Natural killer cell (primary cell): Measurements from ENCODE around the gene NNMT. TPM values are rescaled to one million over a fixed set of nuclear protein-coding genes. Genes with fewer than 3 reads are reported as not detected.

Experiments
- ATAC-seq, 3 donors: fragments of 150-1000 bp in 2 of 3; fragments of 200-7000 bp in 1 of 3; cut with Tn5 transposase; 1 replicate in 1 of 3; 2 replicates in 2 of 3; pipeline ENCODE4 v1.10.0; 2021; ENCODE audit warnings: mild to moderate bottlenecking in 2 of 3, moderate library complexity in 2 of 3
- DNase-seq, 2 donors: peaks; one replicate each; pipeline versions ENCODE4 v3.0.0 to v3.0.0-alpha.2; 2013 to 2021; ENCODE audit warnings: mixed read lengths in 1 of 2
- H3K27ac ChIP-seq: one replicate; pipeline ENCODE4 v1.5.1; 2013; ENCODE audit warnings: mild to moderate bottlenecking, low read length
- H3K27me3 ChIP-seq: one replicate; pipeline ENCODE4 v1.6.1; 2013; ENCODE audit warnings: low read length; ENCODE audit not compliant: control insufficient read depth, insufficient read depth
- H3K36me3 ChIP-seq: one replicate; pipeline ENCODE4 v1.6.1; 2013; ENCODE audit warnings: low read length; ENCODE audit not compliant: control insufficient read depth, insufficient read depth
- H3K4me1 ChIP-seq: one replicate; pipeline ENCODE4 v1.6.1; 2013; ENCODE audit warnings: low read length; ENCODE audit not compliant: control insufficient read depth, insufficient read depth
- H3K4me3 ChIP-seq: one replicate; pipeline ENCODE4 v1.5.1; 2013; ENCODE audit warnings: low read length
- H3K9me3 ChIP-seq: one replicate; pipeline ENCODE4 v1.6.1; 2013; ENCODE audit warnings: low read length; ENCODE audit not compliant: control insufficient read depth, insufficient read depth
- H3K27ac Mint-ChIP-seq, 2 donors: one replicate each; pipeline ENCODE4 v1.8.0; 2022; ENCODE audit warnings: mild to moderate bottlenecking in 2 of 2, mixed read lengths in 2 of 2, moderate library complexity in 1 of 2
- H3K27me3 Mint-ChIP-seq, 2 donors: one replicate each; pipeline ENCODE4 v1.8.0; 2022; ENCODE audit warnings: low read depth in 2 of 2, mixed read lengths in 2 of 2
- H3K36me3 Mint-ChIP-seq: one replicate; pipeline ENCODE4 v1.8.0; 2022; ENCODE audit warnings: mixed read lengths
- H3K4me1 Mint-ChIP-seq, 2 donors: one replicate each; pipeline ENCODE4 v1.8.0; 2022; ENCODE audit warnings: mixed read lengths in 2 of 2
- H3K4me3 Mint-ChIP-seq: one replicate; pipeline ENCODE4 v1.8.0; 2022; ENCODE audit warnings: mild to moderate bottlenecking, moderate library complexity, mixed read lengths
- H3K9me3 Mint-ChIP-seq, 2 donors: one replicate each; pipeline ENCODE4 v1.8.0; 2022; ENCODE audit warnings: mixed read lengths in 2 of 2
- CTCF ChIP-seq: fragments of 200-600 bp; IDR thresholded peaks from one replicate; pipeline ENCODE4 v1.8.0; 2022; ENCODE audit warnings: antibody characterized with exemption
- WGBS: methylation state at CpG from one replicate; pipeline ENCODE4 v1.1.7; 2013; ENCODE audit warnings: missing lambda C conversion rate; ENCODE audit not compliant: insufficient coverage; 5-methylcytosine and 5-hydroxymethylcytosine counted together
- intact Hi-C: fragments of 100-400 bp; cut with micrococcal nuclease; formaldehyde crosslinking; loops from one replicate; pipeline ENCODE4 v1.14.2; 2022
- total RNA-seq, 4 donors: library from RNA; stranded (reverse); fragments of 120-200 nt in 1 of 4; gene quantifications; one replicate each; pipeline versions ENCODE4 v1.2.3 to v1.2.4, GENCODE V29; 2013 to 2022

Gene NNMT
- total RNA-seq, 3 donors from 2014 or later (not counting 1 experiment from before 2014, with no cell fraction given), result 1.8 to 2.4 (median 2.0) TPM

GRCh38 chr11:114273071-114273470 lies 23.1 kb upstream of the NNMT start:
- Mint-ChIP-seq H3K4me1 (no peaks in the 10 kb centered on the region), H3K4me3 (no peak overlapping the region), H3K36me3 (no peaks in the 10 kb centered on the region), H3K27ac (no peak overlapping the region), H3K27me3 (peaks cover 0 to 17% of the 10 kb centered on the region in 2 donors), H3K9me3 (no peaks in the 10 kb centered on the region)
- no peak for TF ChIP-seq CTCF
- Histone ChIP-seq H3K9me3 (no peaks in the 10 kb centered on the region), H3K27me3 (peaks cover 3% of the 10 kb centered on the region), H3K36me3 (no peaks in the 10 kb centered on the region), H3K4me3 (no peak overlapping the region), H3K4me1 (no peaks in the 10 kb centered on the region), H3K27ac (no peak overlapping the region)
- WGBS, result 92% methylated on average over 3 of the region's 3 CpGs
- DNase-seq (no peak), ATAC-seq (no peak)
- intact Hi-C loops, result no loop called here

- no peaks in the 10 kb centered on the region for H3K4me1 ChIP-seq
- H3K27ac ChIP-seq, result no peak overlapping the region
- H3K36me3 ChIP-seq, result no peaks in the 10 kb centered on the region
- no peak for TF ChIP-seq CTCF
- Mint-ChIP-seq H3K27me3 (peaks cover 4 to 22% of the 10 kb centered on the region in 2 donors), H3K27ac (no peak overlapping the region), H3K9me3 (no peaks in the 10 kb centered on the region), H3K4me3 (no peak overlapping the region), H3K36me3 (no peaks in the 10 kb centered on the region), H3K4me1 (no peaks in the 10 kb centered on the region)
- no peak overlapping the region for H3K4me3 ChIP-seq
- H3K9me3 ChIP-seq, result no peaks in the 10 kb centered on the region
- peaks cover 3% of the 10 kb centered on the region for H3K27me3 ChIP-seq
- WGBS, result 71% methylated on average over 5 of the region's 5 CpGs
- ATAC-seq, result no peak
- no peak for DNase-seq
- intact Hi-C loops, result no loop called here
Measured at GRCh38 chr11:114273890-114274635, 22.1 kb upstream of the NNMT start.

- intact Hi-C loops, result no loop called here
- H3K27ac Mint-ChIP-seq, result no peak overlapping the region
- peaks cover 10 to 28% of the 10 kb centered on the region in 2 donors for H3K27me3 Mint-ChIP-seq
- TF ChIP-seq CTCF, result no peak
- ATAC-seq (no peak), DNase-seq (no peak)
- Histone ChIP-seq H3K4me3 (no peak overlapping the region), H3K36me3 (no peaks in the 10 kb centered on the region), H3K27ac (no peak overlapping the region), H3K4me1 (no peaks in the 10 kb centered on the region), H3K9me3 (no peaks in the 10 kb centered on the region), H3K27me3 (peaks cover 3% of the 10 kb centered on the region)
- peaks cover 0 to 3% of the 10 kb centered on the region in 2 donors for H3K4me1 Mint-ChIP-seq
- 43% methylated on average over 2 of the region's 3 CpGs for WGBS
- no peaks in the 10 kb centered on the region for H3K36me3 Mint-ChIP-seq
- H3K4me3 Mint-ChIP-seq, result no peak overlapping the region
- no peaks in the 10 kb centered on the region for H3K9me3 Mint-ChIP-seq
Measured at GRCh38 chr11:114274637-114275036, 21.6 kb upstream of the NNMT start.

GRCh38 chr11:114275280-114275679 lies 20.9 kb upstream of the NNMT start:
- DNase-seq, result no peak
- Mint-ChIP-seq H3K9me3 (no peaks in the 10 kb centered on the region), H3K27ac (no peak overlapping the region), H3K4me1 (peaks cover 0 to 7% of the 10 kb centered on the region in 2 donors), H3K27me3 (peaks cover 14 to 32% of the 10 kb centered on the region in 2 donors), H3K4me3 (no peak overlapping the region), H3K36me3 (no peaks in the 10 kb centered on the region)
- H3K4me1 ChIP-seq, result no peaks in the 10 kb centered on the region
- peaks cover 3% of the 10 kb centered on the region for H3K27me3 ChIP-seq
- no peak for ATAC-seq
- intact Hi-C loops, result no loop called here
- no peaks in the 10 kb centered on the region for H3K36me3 ChIP-seq
- no peaks in the 10 kb centered on the region for H3K9me3 ChIP-seq
- no peak overlapping the region for H3K4me3 ChIP-seq
- TF ChIP-seq CTCF, result no peak
- H3K27ac ChIP-seq, result no peak overlapping the region
- WGBS, result 89% methylated on average over 3 of the region's 3 CpGs
